CD14-positive monocyte (primary cell): ENCODE data around the gene GLS. TPM values are rescaled to one million over a fixed set of nuclear protein-coding genes. Genes with fewer than 3 reads are reported as not detected.
A peak's percentile ranks its signal among the peaks of the same experiment; 100 is the strongest.

Experiments
- DNase-seq, 3 donors: peaks; one replicate each; pipeline ENCODE4 v3.0.0-alpha.2; 2011 to 2022
- H2AFZ ChIP-seq: 2 replicates; pipeline ENCODE4 v1.6.0; 2012; ENCODE audit warnings: mild to moderate bottlenecking, low read depth, low read length, inconsistent platforms; ENCODE audit not compliant: insufficient read depth, poor library complexity, severe bottlenecking
- H3K27ac ChIP-seq, 2 donors: 1 replicate in 1 of 2; 2 replicates in 1 of 2; pipeline ENCODE4 v1.5.1; 2012 to 2013; ENCODE audit warnings: low read length in 2 of 2, control low read depth in 1 of 2, inconsistent platforms in 1 of 2, low read depth in 1 of 2, mild to moderate bottlenecking in 1 of 2
- H3K27me3 ChIP-seq, 2 donors: one replicate each; pipeline versions ENCODE4 v1.6.0 to v1.6.1; 2011 to 2013; ENCODE audit warnings: low read length in 2 of 2; ENCODE audit not compliant: control insufficient read depth in 2 of 2, insufficient read depth in 2 of 2
- H3K36me3 ChIP-seq, 2 donors: replicated peaks in 1 of 2; 1 replicate in 1 of 2; 2 replicates in 1 of 2; pipeline versions ENCODE4 v1.5.1 to v1.6.1; 2012 to 2013; ENCODE audit warnings: low read length in 2 of 2, control low read depth in 1 of 2, inconsistent platforms in 1 of 2, mild to moderate bottlenecking in 1 of 2; ENCODE audit not compliant: insufficient read depth in 2 of 2, control insufficient read depth in 1 of 2
- H3K4me1 ChIP-seq, 2 donors: 1 replicate in 1 of 2; 2 replicates in 1 of 2; pipeline versions ENCODE4 v1.5.1 to v1.6.1; 2012 to 2013; ENCODE audit warnings: low read length in 2 of 2, control low read depth in 1 of 2, inconsistent platforms in 1 of 2, mild to moderate bottlenecking in 1 of 2, moderate library complexity in 1 of 2; ENCODE audit not compliant: insufficient read depth in 2 of 2, control insufficient read depth in 1 of 2
- H3K4me2 ChIP-seq: replicated peaks from 2 replicates; pipeline ENCODE3; 2012; ENCODE audit warnings: low read length, moderate library complexity, mild to moderate bottlenecking; ENCODE audit not compliant: poor library complexity, severe bottlenecking; ENCODE audit errors: extremely low read depth
- H3K4me3 ChIP-seq, 3 experiments: fragments of 200-600 bp in 1 of 3; sonication (generic) in 1 of 3; replicated peaks in 1 of 3; 1 replicate in 2 of 3; 2 replicates in 1 of 3; pipeline ENCODE4 v1.5.1; 2011 to 2013; ENCODE audit warnings: low read length in 3 of 3, mild to moderate bottlenecking in 3 of 3, control low read depth in 2 of 3, low read depth in 2 of 3, inconsistent platforms in 1 of 3, moderate library complexity in 1 of 3
- H3K79me2 ChIP-seq: 2 replicates; pipeline ENCODE4 v1.6.0; 2012; ENCODE audit warnings: mild to moderate bottlenecking, control low read depth, inconsistent platforms, low read length, moderate library complexity; ENCODE audit not compliant: insufficient read depth
- H3K9ac ChIP-seq: 2 replicates; pipeline ENCODE4 v1.6.0; 2017; ENCODE audit warnings: low read length, mild to moderate bottlenecking; ENCODE audit not compliant: insufficient read depth, poor library complexity, severe bottlenecking
- H3K9me3 ChIP-seq, 2 donors: replicated peaks in 1 of 2; 1 replicate in 1 of 2; 2 replicates in 1 of 2; pipeline versions ENCODE4 v1.5.1 to v1.6.1; 2012 to 2013; ENCODE audit warnings: low read length in 2 of 2, control low read depth in 1 of 2; ENCODE audit not compliant: control insufficient read depth in 1 of 2, insufficient read depth in 1 of 2
- H4K20me1 ChIP-seq: 2 replicates; pipeline ENCODE4 v1.6.0; 2012; ENCODE audit warnings: mild to moderate bottlenecking, low read length, control low read depth, moderate library complexity; ENCODE audit not compliant: insufficient read depth
- H3K27ac Mint-ChIP-seq, 7 donors: one replicate each; pipeline ENCODE4 v1.8.0; 2020; ENCODE audit warnings: mild to moderate bottlenecking in 7 of 7, mixed read lengths in 7 of 7, moderate library complexity in 6 of 7, inconsistent platforms in 2 of 7
- H3K27me3 Mint-ChIP-seq, 3 donors: one replicate each; pipeline ENCODE4 v1.8.0; 2021 to 2022; ENCODE audit warnings: low read depth in 3 of 3, mild to moderate bottlenecking in 3 of 3, mixed read lengths in 3 of 3, moderate library complexity in 3 of 3, inconsistent platforms in 1 of 3
- H3K36me3 Mint-ChIP-seq, 2 donors: one replicate each; pipeline ENCODE4 v1.8.0; 2020; ENCODE audit warnings: mixed read lengths in 2 of 2, inconsistent platforms in 1 of 2, mild to moderate bottlenecking in 1 of 2
- H3K4me1 Mint-ChIP-seq: one replicate; pipeline ENCODE4 v1.8.0; 2020; ENCODE audit warnings: mild to moderate bottlenecking, mixed read lengths
- H3K4me3 Mint-ChIP-seq, 2 donors: one replicate each; pipeline ENCODE4 v1.8.0; 2020; ENCODE audit warnings: mild to moderate bottlenecking in 2 of 2, mixed read lengths in 2 of 2, moderate library complexity in 1 of 2
- H3K9me3 Mint-ChIP-seq, 7 donors: one replicate each; pipeline ENCODE4 v1.8.0; 2020 to 2022; ENCODE audit warnings: mixed read lengths in 7 of 7, mild to moderate bottlenecking in 6 of 7, moderate library complexity in 6 of 7, inconsistent platforms in 2 of 7
- CTCF ChIP-seq: fragments of 200-600 bp; IDR thresholded peaks from one replicate; pipeline ENCODE4 v1.8.0; 2022; ENCODE audit warnings: antibody characterized with exemption, mild to moderate bottlenecking
- WGBS: methylation state at CpG from one replicate; pipeline ENCODE4 v1.1.5; 2013; ENCODE audit warnings: missing lambda C conversion rate; ENCODE audit not compliant: insufficient coverage; 5-methylcytosine and 5-hydroxymethylcytosine counted together
- intact Hi-C, 2 donors: fragments of 100-400 bp; cut with micrococcal nuclease; formaldehyde crosslinking; loops; one replicate each; pipeline versions ENCODE4 v1.15.0 to v1.15.1; 2023
- polyA plus RNA-seq, 3 donors: library from polyadenylated mRNA; depleted of rRNA in 1 of 3; unstranded in 2 of 3; stranded (reverse) in 1 of 3; fragments of 300-500 nt in 2 of 3; fragments of >200 nt in 1 of 3; fragmentation: Illumina TruSeq in 2 of 3; gene quantifications; 1 replicate in 2 of 3; 2 replicates in 1 of 3; pipeline ENCODE4 v1.2.3, GENCODE V29; 2012 to 2021

GLS gene
- polyA plus RNA-seq, 3 donors: 6.0 to 29.5 (median 9.0) TPM

GRCh38 chr2:191010887-191011885, 130.6 kb downstream of the GLS start:
- TF ChIP-seq CTCF: no peak
- H3K9ac ChIP-seq: no peak overlapping the region
- Mint-ChIP-seq H3K9me3 (peaks cover 0 to 3% (median 0%) of the 10 kb centered on the region in 7 donors), H3K36me3 (peaks cover 39 to 50% of the 10 kb centered on the region in 2 donors), H3K4me1 (peaks cover 13% of the 10 kb centered on the region), H3K27me3 (peaks cover 0 to 2% (median 0%) of the 10 kb centered on the region in 3 donors), H3K27ac (peak overlapping the region in 4 of 7 donors; percentile 15 to 65 (median 48)), H3K4me3 (peak overlapping the region; percentile 18 to 39)
- H3K27ac ChIP-seq: peak overlapping the region in 1 of 2 donors; percentile 46
- H2AFZ ChIP-seq: no peak overlapping the region
- peak overlapping the region in 1 of 3 experiments; percentile 81 for H3K4me3 ChIP-seq
- no peaks in the 10 kb centered on the region for H3K9me3 ChIP-seq
- peaks cover 36 to 38% of the 10 kb centered on the region in 2 donors for H3K4me1 ChIP-seq
- intact Hi-C loops: loop anchor here in 1 of 2 donors (5.0 kb wide), 1 partner anchor 44 kb away; no protein-coding TSS in a partner anchor
- H3K36me3 ChIP-seq: peaks cover 50 to 64% of the 10 kb centered on the region in 2 donors
- DNase-seq: no peak
- H3K4me2 ChIP-seq: peak overlapping the region; percentile 84
- no peaks in the 10 kb centered on the region for H3K27me3 ChIP-seq
- H3K79me2 ChIP-seq: peaks cover 71% of the 10 kb centered on the region
- 94% methylated on average over 6 of the region's 14 CpGs for WGBS
- peaks cover 76% of the 10 kb centered on the region for H4K20me1 ChIP-seq

- Histone ChIP-seq H3K36me3 (peaks cover 39 to 53% of the 10 kb centered on the region in 2 donors), H3K9ac (peak overlapping the region; percentile 85)
Measured at GRCh38 chr2:191012346-191012745, 131.7 kb downstream of the GLS start.

More at GRCh38 chr2:191012346-191012745, 131.7 kb downstream of the GLS start:
- intact Hi-C loops: loop anchor here in 1 of 2 donors (5.0 kb wide), 1 partner anchor 45 kb away; no protein-coding TSS in a partner anchor
- Mint-ChIP-seq H3K9me3 (peaks cover 0 to 4% (median 0%) of the 10 kb centered on the region in 7 donors), H3K4me1 (peaks cover 12% of the 10 kb centered on the region), H3K36me3 (peaks cover 27 to 39% of the 10 kb centered on the region in 2 donors), H3K27me3 (peaks cover 0 to 2% (median 0%) of the 10 kb centered on the region in 3 donors), H3K27ac (no peak overlapping the region), H3K4me3 (no peak overlapping the region)
- no peak overlapping the region for H2AFZ ChIP-seq
- no CpG with 5 or more reads among the region's 3 CpGs for WGBS
- H3K4me1 ChIP-seq: peaks cover 36 to 38% of the 10 kb centered on the region in 2 donors
- H3K27ac ChIP-seq: peak overlapping the region in 1 of 2 donors; percentile 90
- H3K27me3 ChIP-seq: no peaks in the 10 kb centered on the region
- H4K20me1 ChIP-seq: peaks cover 64% of the 10 kb centered on the region
- H3K79me2 ChIP-seq: peaks cover 66% of the 10 kb centered on the region
- no peak for TF ChIP-seq CTCF
- peak overlapping the region; percentile 73 to 99 (median 81) for H3K4me3 ChIP-seq
- DNase-seq: no peak
- H3K9me3 ChIP-seq: no peaks in the 10 kb centered on the region
- peak overlapping the region; percentile 84 for H3K4me2 ChIP-seq
